Fibroblast of lung (primary cell): Measurements from ENCODE around the gene AP3S2. TPM values are rescaled to one million over a fixed set of nuclear protein-coding genes. Genes with fewer than 3 reads are reported as not detected.

ENCODE experiments used
- DNase-seq, 2 donors: peaks; one replicate each; pipeline versions ENCODE4 v3.0.0 to v3.0.0-alpha.2; 2010; ENCODE audit warnings: low read depth in 2 of 2
- H2AFZ ChIP-seq: 2 replicates; pipeline ENCODE4 v1.5.1; 2012; ENCODE audit warnings: low read length, control low read depth, inconsistent platforms
- H3K27ac ChIP-seq: 2 replicates; pipeline ENCODE4 v1.5.1; 2011; ENCODE audit warnings: low read length, control low read depth; ENCODE audit not compliant: insufficient read depth
- H3K27me3 ChIP-seq: 2 replicates; pipeline ENCODE4 v1.5.1; 2011; ENCODE audit warnings: mild to moderate bottlenecking, low read length; ENCODE audit not compliant: control insufficient read depth, insufficient read depth
- H3K36me3 ChIP-seq: 2 replicates; pipeline ENCODE4 v1.5.1; 2011; ENCODE audit warnings: low read length; ENCODE audit not compliant: control insufficient read depth, insufficient read depth
- H3K4me1 ChIP-seq: 2 replicates; pipeline ENCODE4 v1.5.1; 2011; ENCODE audit warnings: low read length; ENCODE audit not compliant: control insufficient read depth, insufficient read depth; ENCODE audit errors: extremely low read depth
- H3K4me2 ChIP-seq: 2 replicates; pipeline ENCODE4 v1.5.1; 2011; ENCODE audit warnings: low read length, control low read depth; ENCODE audit not compliant: insufficient read depth; ENCODE audit errors: extremely low read depth
- H3K4me3 ChIP-seq, 4 experiments: fragments of 200-600 bp in 1 of 4; sonication (generic) in 1 of 4; replicated peaks in 1 of 4; 2 replicates each; pipeline ENCODE4 v1.5.1; 2011 to 2016; ENCODE audit warnings: low read length in 4 of 4, low read depth in 3 of 4, mild to moderate bottlenecking in 3 of 4, control low read depth in 2 of 4, inconsistent platforms in 1 of 4, mixed read lengths in 1 of 4; ENCODE audit not compliant: insufficient read depth in 1 of 4; ENCODE audit errors: control extremely low read depth in 1 of 4
- H3K79me2 ChIP-seq: 2 replicates; pipeline ENCODE4 v1.5.1; 2012; ENCODE audit warnings: mild to moderate bottlenecking, low read length, inconsistent platforms; ENCODE audit not compliant: control insufficient read depth, insufficient read depth
- H3K9ac ChIP-seq: 2 replicates; pipeline ENCODE4 v1.5.1; 2011; ENCODE audit warnings: mild to moderate bottlenecking, low read length, control low read depth; ENCODE audit not compliant: insufficient read depth
- H3K9me3 ChIP-seq: 2 replicates; pipeline ENCODE4 v1.5.1; 2012; ENCODE audit warnings: low read depth, low read length; ENCODE audit not compliant: control insufficient read depth, insufficient read depth
- H4K20me1 ChIP-seq: 2 replicates; pipeline ENCODE4 v1.5.1; 2011; ENCODE audit warnings: low read length; ENCODE audit not compliant: control insufficient read depth, insufficient read depth; ENCODE audit errors: extremely low read depth
- CTCF ChIP-seq, 2 donors: IDR thresholded peaks in 1 of 2; conservative IDR thresholded peaks in 1 of 2; 1 replicate in 1 of 2; 2 replicates in 1 of 2; pipeline ENCODE4 v1.5.1; 2011 to 2012; ENCODE audit warnings: low read length in 2 of 2, control low read depth in 1 of 2, inconsistent platforms in 1 of 2, low read depth in 1 of 2, mild to moderate bottlenecking in 1 of 2
- EZH2 ChIP-seq: IDR thresholded peaks from 2 replicates; pipeline ENCODE4 v1.5.1; 2012; ENCODE audit warnings: low read length, control low read depth, mild to moderate bottlenecking; ENCODE audit errors: missing control alignments
- polyA plus RNA-seq, 2 donors: library from polyadenylated mRNA; depleted of rRNA in 1 of 2; stranded (reverse) in 1 of 2; unstranded in 1 of 2; fragments of >200 nt; gene quantifications; 2 replicates each; pipeline ENCODE4 v1.2.1, GENCODE V29; 2011 to 2012; ENCODE audit warnings: missing spikeins in 1 of 2
- total RNA-seq: library from RNA; depleted of rRNA; stranded (reverse); fragments of >200 nt; gene quantifications from 2 replicates; pipeline ENCODE4 v1.2.1, GENCODE V29; 2014

AP3S2 gene
- total and polyA plus RNA-seq, 2 donors (not counting 1 experiment from before 2014, with no cell fraction given): 54.4 to 69.5 TPM

- no peaks in the 10 kb centered on the region for H3K9me3 ChIP-seq
- H3K79me2 ChIP-seq: no peaks in the 10 kb centered on the region
- H3K27ac ChIP-seq: no peak overlapping the region
- H2AFZ ChIP-seq: no peak overlapping the region
- no peak overlapping the region for H3K9ac ChIP-seq
- no peak overlapping the region for H3K4me2 ChIP-seq
- H3K27me3 ChIP-seq: no peaks in the 10 kb centered on the region
- no peak for DNase-seq
- no peak overlapping the region for H3K4me3 ChIP-seq
- H3K4me1 ChIP-seq: no peaks in the 10 kb centered on the region
- no peaks in the 10 kb centered on the region for H4K20me1 ChIP-seq
- no peaks in the 10 kb centered on the region for H3K36me3 ChIP-seq
- no peak for TF ChIP-seq CTCF (conservative IDR thresholded peaks at IDR 0.05 in 1 of 2, IDR thresholded peaks at IDR 0.05 in 1 of 2; ENCODE audit: low read depth in 1 of 2, low read length in 2 of 2)
- TF ChIP-seq EZH2: no peak
Observed at GRCh38 chr15:89883518-89883917, 10.3 kb downstream of the AP3S2 start.

GRCh38 chr15:89880727-89881126 is 13.1 kb downstream of the AP3S2 start:
- Histone ChIP-seq H3K4me3 (no peak overlapping the region), H3K4me1 (no peaks in the 10 kb centered on the region), H3K9ac (no peak overlapping the region), H3K79me2 (no peaks in the 10 kb centered on the region), H3K27me3 (no peaks in the 10 kb centered on the region), H3K27ac (no peak overlapping the region), H2AFZ (no peak overlapping the region), H3K9me3 (no peaks in the 10 kb centered on the region), H4K20me1 (no peaks in the 10 kb centered on the region), H3K36me3 (no peaks in the 10 kb centered on the region), H3K4me2 (no peak overlapping the region)
- no peak for TF ChIP-seq CTCF (conservative IDR thresholded peaks at IDR 0.05 in 1 of 2, IDR thresholded peaks at IDR 0.05 in 1 of 2; ENCODE audit: low read depth in 1 of 2, low read length in 2 of 2)
- no peak for TF ChIP-seq EZH2
- DNase-seq: no peak

- Histone ChIP-seq H3K79me2 (no peaks in the 10 kb centered on the region), H3K4me3 (no peak overlapping the region), H3K27ac (no peak overlapping the region), H4K20me1 (no peaks in the 10 kb centered on the region), H3K4me2 (no peak overlapping the region), H3K27me3 (no peaks in the 10 kb centered on the region), H3K9me3 (no peaks in the 10 kb centered on the region), H3K4me1 (no peaks in the 10 kb centered on the region), H3K9ac (no peak overlapping the region), H2AFZ (no peak overlapping the region), H3K36me3 (no peaks in the 10 kb centered on the region)
- DNase-seq: no peak
- TF ChIP-seq EZH2 (no peak), CTCF (conservative IDR thresholded peaks at IDR 0.05 in 1 of 2, IDR thresholded peaks at IDR 0.05 in 1 of 2; ENCODE audit: low read depth in 1 of 2, low read length in 2 of 2) (no peak)
Observed at GRCh38 chr15:89878323-89878722, 15.5 kb downstream of the AP3S2 start.
